ENCODE results near the gene IL17D. TPM values are rescaled to one million over a fixed set of nuclear protein-coding genes. Genes with fewer than 3 reads are reported as not detected.

Gene IL17D
- total RNA-seq, 1 donor from 2014 or later, result 1.2 TPM

DNA sequence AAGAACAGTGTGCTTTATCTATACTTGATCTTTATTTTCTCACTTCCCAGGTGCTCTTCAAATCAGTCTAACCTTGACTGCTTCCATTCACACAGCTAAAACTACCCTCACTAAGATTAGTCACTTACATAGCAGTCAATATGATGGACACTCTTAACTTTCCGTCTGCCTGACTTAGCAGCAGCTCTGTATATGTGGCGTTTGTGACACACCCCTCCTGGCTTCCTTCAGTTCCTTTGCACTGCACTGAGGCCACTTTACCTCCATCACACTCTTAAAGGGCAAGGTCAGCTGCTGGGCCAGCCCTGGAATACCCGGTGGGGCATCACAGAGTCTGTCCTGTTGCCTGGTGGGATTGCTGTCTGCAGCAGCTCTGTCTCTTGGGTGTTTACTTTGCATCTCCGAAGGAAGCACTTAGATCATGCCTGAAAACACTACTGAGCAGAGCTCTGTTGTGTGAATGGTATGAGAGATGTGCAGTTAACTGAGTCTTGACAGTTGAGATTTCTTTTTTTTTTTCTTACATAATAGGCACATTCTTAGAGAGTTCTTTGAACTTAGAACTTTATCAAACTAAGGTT is 35.6 kb upstream of the IL17D start:
- Histone ChIP-seq H3K36me3 (peaks cover 25% of the 10 kb centered on the region), H3K4me1 (no peaks in the 10 kb centered on the region), H3K27me3 (ENCODE audit: low read depth) (no peaks in the 10 kb centered on the region), H3K4me3 (no peak overlapping the region), H3K9me3 (replicated peaks) (no peaks in the 10 kb centered on the region), H3K27ac (replicated peaks) (no peak overlapping the region)
- TF ChIP-seq, protein P1, sequence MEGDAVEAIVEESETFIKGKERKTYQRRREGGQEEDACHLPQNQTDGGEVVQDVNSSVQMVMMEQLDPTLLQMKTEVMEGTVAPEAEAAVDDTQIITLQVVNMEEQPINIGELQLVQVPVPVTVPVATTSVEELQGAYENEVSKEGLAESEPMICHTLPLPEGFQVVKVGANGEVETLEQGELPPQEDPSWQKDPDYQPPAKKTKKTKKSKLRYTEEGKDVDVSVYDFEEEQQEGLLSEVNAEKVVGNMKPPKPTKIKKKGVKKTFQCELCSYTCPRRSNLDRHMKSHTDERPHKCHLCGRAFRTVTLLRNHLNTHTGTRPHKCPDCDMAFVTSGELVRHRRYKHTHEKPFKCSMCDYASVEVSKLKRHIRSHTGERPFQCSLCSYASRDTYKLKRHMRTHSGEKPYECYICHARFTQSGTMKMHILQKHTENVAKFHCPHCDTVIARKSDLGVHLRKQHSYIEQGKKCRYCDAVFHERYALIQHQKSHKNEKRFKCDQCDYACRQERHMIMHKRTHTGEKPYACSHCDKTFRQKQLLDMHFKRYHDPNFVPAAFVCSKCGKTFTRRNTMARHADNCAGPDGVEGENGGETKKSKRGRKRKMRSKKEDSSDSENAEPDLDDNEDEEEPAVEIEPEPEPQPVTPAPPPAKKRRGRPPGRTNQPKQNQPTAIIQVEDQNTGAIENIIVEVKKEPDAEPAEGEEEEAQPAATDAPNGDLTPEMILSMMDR (IDR thresholded peaks at IDR 0.05; ENCODE audit: borderline replicate concordance), result no peak
- DNase-seq, result no peak
- intact Hi-C loops (cut with micrococcal nuclease), result no loop called here

DNA sequence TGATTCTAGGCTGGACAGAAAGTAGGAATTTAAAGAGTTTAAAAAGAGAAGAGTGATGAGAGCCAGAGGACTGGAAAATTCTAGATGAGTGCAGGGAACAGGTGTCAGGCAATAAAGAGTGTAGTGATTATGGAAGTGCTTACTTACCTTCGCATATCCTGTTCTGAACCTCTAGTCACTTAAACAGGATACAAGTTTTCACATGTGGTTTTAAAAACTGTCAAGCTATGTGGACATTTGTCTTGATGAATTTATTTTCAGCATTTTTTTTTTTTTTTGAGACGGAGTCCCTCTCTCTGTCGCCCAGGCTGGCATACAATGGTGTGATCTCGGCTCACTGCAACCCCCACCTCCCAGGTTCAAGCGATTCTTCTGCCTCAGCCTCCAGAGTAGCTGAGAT is 34.3 kb upstream of the IL17D start:
- intact Hi-C loops (cut with micrococcal nuclease), result no loop called here
- peaks cover 15% of the 10 kb centered on the region for H3K36me3 ChIP-seq
- H3K9me3 ChIP-seq (replicated peaks), result no peaks in the 10 kb centered on the region
- DNase-seq, result no peak
- TF ChIP-seq, protein P1 (IDR thresholded peaks at IDR 0.05; ENCODE audit: borderline replicate concordance), result no peak
- H3K27ac ChIP-seq (replicated peaks), result no peak overlapping the region
- no peak overlapping the region for H3K4me3 ChIP-seq
- H3K4me1 ChIP-seq, result no peaks in the 10 kb centered on the region
- H3K27me3 ChIP-seq (ENCODE audit: low read depth), result no peaks in the 10 kb centered on the region

DNA sequence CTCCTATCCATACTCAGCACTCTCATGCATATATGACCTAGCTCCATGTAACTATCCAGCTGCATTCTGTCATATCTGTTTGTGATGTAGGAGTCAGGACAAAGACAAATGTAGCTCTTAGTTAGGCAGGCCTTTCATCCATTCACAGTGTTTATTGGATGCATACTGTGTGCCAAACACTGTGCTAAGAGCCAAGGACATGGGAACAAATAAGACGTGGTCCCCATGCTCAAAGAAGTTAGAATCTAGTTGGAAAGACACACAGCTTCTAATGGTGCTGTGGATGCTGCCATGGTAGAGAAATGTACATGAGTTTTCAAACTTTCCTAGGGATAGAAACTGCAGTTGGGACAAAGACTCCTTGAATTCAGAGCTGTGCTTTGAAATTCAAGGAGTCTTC is 31.7 kb upstream of the IL17D start:
- Histone ChIP-seq H3K27me3 (ENCODE audit: low read depth) (no peaks in the 10 kb centered on the region), H3K4me3 (no peak overlapping the region), H3K27ac (replicated peaks) (no peak overlapping the region), H3K4me1 (no peaks in the 10 kb centered on the region), H3K36me3 (peaks cover 6% of the 10 kb centered on the region), H3K9me3 (replicated peaks) (no peaks in the 10 kb centered on the region)
- TF ChIP-seq, protein P1 (IDR thresholded peaks at IDR 0.05; ENCODE audit: borderline replicate concordance), result no peak
- DNase-seq, result no peak
- intact Hi-C loops (cut with micrococcal nuclease), result no loop called here

DNA sequence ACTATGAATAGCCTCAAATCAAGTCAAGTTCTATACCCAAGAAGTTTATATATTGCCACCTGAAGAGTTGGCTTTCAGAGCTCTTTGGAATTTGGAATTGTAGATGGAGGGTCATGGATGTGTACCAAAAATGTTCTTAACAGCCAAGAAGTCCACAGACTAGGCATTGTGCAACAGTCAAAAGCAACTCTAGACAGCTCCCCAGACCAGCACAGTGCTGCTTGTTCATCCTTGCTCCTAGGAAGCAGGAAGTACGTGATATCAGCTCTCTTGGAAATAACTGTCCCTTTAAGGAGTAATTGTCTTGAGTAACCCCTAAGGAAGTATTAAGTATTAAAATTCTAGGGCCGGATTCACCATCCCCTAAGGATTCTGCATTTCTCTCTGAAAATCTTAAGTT is 30.7 kb upstream of the IL17D start:
- H3K9me3 ChIP-seq (replicated peaks), result no peaks in the 10 kb centered on the region
- peaks cover 6% of the 10 kb centered on the region for H3K36me3 ChIP-seq
- no peak overlapping the region for H3K4me3 ChIP-seq
- no peaks in the 10 kb centered on the region for H3K27me3 ChIP-seq (ENCODE audit: low read depth)
- H3K4me1 ChIP-seq, result no peaks in the 10 kb centered on the region
- no peak for DNase-seq
- intact Hi-C loops (cut with micrococcal nuclease), result no loop called here
- TF ChIP-seq, protein P1 (IDR thresholded peaks at IDR 0.05; ENCODE audit: borderline replicate concordance), result no peak
- H3K27ac ChIP-seq (replicated peaks), result no peak overlapping the region

DNA sequence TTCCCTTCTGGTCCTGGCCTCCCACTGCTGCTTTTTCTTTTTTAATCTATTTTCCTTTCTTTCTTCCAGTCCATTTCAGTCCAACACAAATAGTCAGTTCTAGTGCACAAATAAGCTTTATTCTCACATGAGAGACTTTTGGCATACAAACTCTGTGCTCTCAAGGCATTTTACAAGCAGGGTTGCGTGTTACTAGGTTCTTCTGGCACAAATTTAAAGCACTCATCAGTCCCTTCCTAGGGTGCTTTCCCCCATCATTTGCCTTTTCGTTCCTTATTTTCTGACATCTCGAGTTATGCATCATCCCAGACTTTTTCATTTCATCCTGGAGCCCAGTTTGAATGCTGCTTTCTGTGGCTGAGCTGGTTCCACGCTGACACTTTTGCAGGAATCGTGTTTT is 29.8 kb upstream of the IL17D start:
- no peaks in the 10 kb centered on the region for H3K4me1 ChIP-seq
- no peak overlapping the region for H3K4me3 ChIP-seq
- DNase-seq, result no peak
- no peaks in the 10 kb centered on the region for H3K9me3 ChIP-seq (replicated peaks)
- intact Hi-C loops (cut with micrococcal nuclease), result no loop called here
- H3K36me3 ChIP-seq, result peaks cover 10% of the 10 kb centered on the region
- no peak overlapping the region for H3K27ac ChIP-seq (replicated peaks)
- H3K27me3 ChIP-seq (ENCODE audit: low read depth), result no peaks in the 10 kb centered on the region
- TF ChIP-seq, protein P1 (IDR thresholded peaks at IDR 0.05; ENCODE audit: borderline replicate concordance), result no peak

All from left ventricle myocardium inferior (tissue), 1 donor.